ENCODE results near the gene ZNF22.

The ZNF22 gene

DNA sequence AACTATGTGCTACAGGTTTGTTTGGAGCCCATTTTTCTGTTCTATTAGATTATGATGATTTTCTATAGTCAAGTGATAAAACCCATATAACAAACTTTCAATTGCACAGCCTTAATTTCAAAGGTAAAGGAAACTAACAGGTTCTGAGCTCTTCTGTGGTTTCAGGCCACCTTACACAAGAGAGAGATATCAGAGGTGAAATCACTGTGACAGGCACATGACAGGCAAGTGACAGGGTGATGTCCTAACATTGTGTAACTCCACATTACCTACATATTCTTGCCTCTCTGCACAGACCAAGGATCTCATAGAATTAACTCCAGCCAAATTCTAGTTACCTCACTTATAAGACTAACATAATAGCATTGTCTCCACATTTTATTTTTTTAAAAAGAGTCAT lies 35.0 kb downstream of the ZNF22 start:
- no peak for DNase-seq

DNA sequence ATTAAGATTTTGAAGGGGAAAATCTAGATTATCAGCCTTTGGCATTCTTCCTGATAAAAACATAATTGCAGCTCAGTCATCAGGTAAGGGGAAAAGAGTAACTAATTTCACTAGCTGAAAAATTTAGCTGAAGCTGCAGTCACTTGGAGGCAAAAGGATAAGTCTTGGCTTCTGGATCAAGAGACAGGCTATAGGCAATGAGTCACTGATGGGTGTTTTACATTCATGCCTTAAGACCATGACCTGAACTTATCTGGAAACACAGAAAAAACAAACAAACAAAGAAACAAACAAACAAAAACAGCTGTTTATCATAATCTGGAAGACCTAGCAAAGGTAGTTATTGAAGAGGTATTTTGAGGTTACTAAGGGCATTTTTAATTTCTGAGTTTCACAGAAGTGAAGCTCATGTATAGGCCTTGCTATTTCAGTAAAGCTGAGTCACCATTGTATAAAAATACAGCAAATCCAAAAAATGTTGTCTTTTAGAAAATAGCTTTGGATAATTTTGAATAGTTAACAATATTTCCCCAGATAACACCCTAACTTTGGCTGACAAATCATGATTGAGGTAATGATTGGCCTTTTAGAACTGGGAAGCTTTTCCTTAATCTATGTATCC lies 40.3 kb downstream of the ZNF22 start:
- DNase-seq = no peak

DNA sequence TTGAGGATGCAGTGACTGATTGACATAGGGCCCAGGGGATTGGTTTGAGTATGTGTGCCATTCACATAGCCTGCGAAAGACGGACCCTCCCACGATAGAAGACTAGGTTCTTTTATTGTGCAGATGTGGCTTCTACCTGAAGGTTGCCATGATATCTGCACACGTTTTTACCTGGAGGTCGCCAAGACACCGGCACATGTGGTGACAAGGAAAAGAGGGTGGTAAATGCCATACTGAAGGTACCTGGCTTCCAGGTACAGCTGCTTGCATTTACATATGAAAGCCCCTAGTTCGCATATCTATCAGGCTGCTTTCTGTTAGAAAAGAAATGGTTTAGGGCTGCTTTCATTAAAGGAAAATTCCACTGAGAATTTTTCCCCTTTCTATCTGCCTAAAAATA lies 43.6 kb downstream of the ZNF22 start:
- no peak for DNase-seq

DNA sequence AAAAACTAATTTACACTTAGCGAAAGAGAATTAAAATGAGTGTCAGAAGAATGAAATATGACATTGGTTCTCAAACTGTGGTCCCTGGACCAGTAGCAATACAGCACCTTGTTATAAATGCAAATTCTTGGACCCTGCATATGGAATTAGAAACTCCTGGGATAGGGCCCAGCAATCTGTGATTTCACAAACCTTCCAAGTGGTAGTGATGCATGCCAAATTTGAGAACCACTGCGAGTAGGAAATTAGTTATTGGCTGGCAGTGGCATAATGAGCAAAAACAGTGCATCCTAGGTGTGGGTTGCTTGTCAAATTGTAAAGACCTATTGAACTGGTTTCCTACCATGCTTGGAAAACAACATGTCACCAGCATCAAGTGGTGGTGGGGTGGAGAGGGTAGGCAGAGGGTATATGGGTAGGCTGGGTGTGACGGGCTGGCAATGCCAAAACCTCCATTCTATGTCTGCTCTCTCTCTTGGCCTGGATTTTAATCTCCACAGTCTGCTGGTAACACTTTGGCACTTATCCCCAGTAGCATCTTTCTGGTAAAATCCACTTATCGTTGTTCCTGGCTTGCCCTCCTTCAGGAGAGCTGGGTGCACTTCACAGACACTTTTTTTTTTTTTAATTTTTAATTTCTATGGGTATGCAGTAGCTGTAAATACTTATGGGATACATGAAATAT lies 50.0 kb downstream of the ZNF22 start:
- no peak for DNase-seq

DNA sequence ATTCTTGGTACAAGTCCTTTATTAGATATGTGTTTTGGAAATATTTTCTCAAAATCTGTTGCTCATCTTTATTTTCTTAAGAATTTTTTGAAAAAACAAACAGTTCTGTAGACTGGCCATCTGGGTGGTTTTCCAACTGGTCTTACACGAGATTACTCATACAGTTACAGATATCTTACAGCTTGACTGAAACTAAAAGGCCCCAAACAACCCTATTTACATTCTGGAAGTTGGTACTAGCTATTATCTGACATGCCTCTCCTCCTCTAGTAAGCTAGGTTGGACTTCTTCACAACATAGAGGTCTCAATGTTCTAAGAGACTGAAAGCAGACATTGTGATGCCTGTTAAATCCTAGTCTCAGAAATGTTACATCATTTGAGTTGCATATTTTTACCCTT lies 52.0 kb downstream of the ZNF22 start:
- no peak for DNase-seq

DNA sequence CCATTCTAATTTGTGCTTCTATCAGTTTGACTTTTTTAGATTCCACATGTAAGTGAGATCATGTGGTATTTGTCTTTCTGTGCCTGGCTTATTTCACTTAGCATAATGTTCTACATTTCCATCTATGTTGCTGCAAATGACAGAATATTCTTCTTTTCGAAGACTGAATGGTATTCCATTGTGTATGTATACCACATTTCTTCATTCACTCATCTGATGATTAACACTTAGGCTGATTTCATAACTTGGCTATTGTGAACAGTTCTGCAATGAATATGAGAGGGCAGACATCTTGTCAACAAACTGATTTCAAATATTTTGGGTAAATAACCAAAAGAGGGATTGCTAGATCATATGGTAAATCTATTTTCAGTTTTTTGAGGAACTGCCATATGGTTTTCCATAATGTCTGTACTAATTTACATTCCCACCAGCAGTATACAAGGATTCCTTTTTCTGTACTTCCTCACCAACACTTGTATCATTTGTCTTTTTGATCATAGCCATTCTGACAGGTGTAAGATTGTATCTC lies 52.9 kb downstream of the ZNF22 start:
- no peak for DNase-seq
